HG03439 (cell line): ENCODE measurements around the gene ZFTA.
A peak's percentile ranks its signal among the peaks of the same experiment; 100 is the strongest.
"Not testable (repeated sequence)": the region's sequence is repeated elsewhere in the genome, so short reads cannot be mapped to it uniquely, and the experiment has no call there.

ENCODE experiments used
- ATAC-seq: cut with Tn5 transposase; IDR thresholded peaks from one replicate; pipeline ENCODE4 v1.9.1; 2021; ENCODE audit warnings: mild to moderate bottlenecking, moderate library complexity; ENCODE audit not compliant: unreplicated experiment

ZFTA gene

DNA sequence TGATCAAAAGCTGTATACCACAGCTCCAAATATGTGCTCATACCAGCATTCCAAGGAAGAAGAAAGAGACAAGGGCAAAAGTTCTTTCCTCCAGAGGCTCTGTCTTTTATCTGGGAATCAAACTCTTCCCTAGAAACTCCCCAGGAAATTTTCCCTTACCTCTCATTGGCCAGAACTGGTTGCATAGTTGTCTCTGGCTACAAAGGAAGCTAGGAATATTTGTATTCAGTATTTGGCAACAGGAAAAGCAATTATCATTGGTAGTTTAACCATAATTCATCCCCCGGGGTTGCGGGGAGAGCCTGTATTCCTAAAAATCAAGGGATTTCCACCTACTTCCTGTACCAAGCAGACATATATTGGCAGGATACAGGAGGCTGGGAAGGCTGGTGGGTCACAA lies 10.5 kb upstream of the ZFTA start:
- no peak for ATAC-seq

DNA sequence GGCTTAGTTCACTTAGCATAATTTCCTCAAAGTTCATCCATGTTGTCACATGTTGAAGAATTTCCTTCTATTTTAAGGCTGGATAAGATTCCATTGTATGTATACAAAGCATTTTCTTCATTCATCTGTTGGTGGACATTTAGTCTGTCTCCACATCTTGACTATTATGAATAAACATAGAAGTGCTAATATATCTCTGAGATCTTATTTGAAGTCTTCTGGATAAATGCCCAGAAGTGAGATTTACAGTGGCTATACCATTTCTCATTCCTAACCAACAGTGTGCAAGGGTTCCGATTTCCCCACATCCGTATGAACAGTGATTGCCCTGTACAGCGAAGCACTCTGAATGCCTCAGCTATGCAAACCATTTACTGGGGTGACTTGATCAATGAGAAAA lies 6.6 kb upstream of the ZFTA start:
- no peak for ATAC-seq

DNA sequence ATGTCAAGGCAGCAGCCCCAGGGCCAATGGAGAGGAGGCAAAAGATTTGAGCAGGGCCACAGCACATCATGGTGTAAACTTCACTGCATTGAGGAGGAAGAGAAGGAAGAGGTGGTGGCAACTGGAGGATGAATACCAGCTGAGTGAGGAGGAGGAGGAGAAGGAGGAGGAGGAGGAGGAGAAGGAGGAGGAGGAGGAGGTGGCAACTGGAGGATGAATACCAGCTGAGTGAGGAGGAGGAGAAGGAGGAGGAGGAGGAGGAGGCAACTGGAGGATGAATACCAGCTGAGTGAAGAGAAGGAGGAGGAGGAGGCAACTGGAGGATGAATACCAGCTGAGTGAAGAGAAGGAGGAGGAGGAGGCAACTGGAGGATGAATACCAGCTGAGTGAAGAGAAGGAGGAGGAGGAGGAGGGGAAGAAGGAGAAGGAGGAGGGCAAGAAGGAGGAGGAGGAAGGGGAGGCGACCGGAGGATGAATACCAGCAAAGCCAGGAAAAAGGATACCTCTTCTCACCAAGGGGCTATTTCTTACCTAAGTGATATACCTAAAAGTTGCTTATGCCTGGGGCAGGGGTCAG lies 3.3 kb upstream of the ZFTA start:
- ATAC-seq = not testable (repeated sequence)

DNA sequence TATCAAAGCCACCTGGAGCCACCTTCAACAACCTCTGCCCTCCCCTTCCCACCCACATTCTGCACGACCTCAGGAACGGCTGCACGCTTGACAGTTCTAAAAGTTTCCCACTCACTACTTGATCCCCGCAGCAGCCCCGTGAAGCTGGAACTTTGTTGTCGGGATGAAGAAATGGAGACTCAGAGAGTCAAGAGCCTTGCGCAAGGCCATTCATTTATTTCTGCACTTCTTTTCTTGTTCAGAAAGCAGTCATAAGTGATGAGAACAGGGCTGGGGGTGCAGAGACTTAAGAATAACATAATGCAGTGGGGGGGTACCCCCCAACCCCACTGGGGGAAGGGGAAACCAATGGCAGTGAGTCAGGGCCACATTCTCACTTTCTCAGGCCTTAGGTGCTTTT lies 2.2 kb upstream of the ZFTA start:
- no peak for ATAC-seq

GRCh38 chr11:63769714-63770455 lies 1.3 kb upstream of the ZFTA start:
- no peak for ATAC-seq

- ATAC-seq = peak; percentile 32
These were observed 603 bp upstream of the ZFTA start for GRCh38 chr11:63769042-63769713.

DNA sequence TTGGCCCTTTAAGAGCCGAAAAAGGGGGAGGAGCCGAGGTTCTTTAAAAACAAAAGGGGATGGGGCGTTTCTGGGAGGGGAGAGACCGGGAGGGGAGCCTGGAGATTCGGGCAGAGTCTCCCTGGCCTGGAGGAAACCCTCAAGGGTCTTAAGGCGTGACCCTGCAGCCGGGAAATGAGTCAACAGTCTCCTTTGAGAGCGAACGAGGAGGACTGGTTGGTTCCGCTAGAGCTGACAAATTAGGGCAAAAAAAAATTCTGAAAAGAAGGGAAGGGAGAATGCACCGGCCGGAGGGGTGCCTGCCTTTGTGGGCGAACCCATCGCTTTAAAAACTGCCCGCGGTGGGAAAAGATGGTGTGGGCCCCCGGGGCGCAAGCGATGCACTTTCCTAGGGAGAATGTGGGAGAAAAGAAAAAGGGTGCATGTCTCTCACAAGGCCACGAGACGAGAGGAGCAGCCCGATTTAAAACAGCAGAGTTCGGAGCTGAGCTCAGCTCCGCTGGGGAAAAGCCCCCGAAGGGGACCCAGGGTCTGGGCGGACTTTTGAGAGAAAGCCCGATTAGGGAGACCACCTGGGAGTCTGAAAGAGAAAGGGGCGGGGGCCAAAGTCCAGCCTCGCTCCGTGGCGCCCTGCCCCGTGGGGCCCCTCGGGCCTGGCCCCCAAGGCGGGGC lies 874 bp downstream of the ZFTA start:
- ATAC-seq = no peak

- ATAC-seq = no peak
These were observed 1.4 kb downstream of the ZFTA start for GRCh38 chr11:63767267-63767564.

DNA sequence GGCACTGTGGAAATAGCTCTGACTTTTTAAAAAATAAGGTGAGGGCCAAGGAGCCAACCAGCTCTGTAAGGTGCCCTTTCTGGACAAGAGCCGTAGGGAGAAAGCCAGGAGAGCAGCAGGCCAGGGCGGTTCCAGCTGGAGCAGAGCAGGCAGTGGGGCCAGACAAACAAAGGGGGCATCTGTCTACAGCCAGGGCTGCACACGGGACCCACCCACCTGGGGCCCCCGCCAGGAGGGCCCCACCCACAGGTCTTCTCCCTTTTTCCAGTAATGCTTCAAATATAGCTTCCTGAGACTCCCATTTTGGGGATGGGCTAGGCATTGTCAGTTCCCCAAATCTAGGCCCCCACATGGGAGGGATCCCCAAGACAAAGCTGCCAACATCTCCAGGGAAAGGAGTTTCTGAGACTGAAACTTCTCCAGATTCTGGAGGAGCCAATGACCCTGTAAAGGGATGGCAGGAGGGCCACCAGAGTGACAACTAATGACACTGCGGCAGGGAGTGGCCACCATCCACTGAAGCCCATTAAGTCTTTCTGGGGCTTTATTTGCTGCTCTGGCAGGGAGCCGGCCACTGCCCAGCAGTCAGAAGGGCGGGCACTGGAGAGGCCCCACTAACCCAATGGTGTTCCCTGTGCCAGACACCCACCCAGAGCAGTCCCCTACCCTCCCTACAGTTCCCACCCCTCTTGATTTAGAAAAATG lies 1.9 kb downstream of the ZFTA start:
- no peak for ATAC-seq

- no peak for ATAC-seq
These were observed 2.8 kb downstream of the ZFTA start for GRCh38 chr11:63765688-63766241.

GRCh38 chr11:63764679-63765647 lies 3.6 kb downstream of the ZFTA start:
- no peak for ATAC-seq

DNA sequence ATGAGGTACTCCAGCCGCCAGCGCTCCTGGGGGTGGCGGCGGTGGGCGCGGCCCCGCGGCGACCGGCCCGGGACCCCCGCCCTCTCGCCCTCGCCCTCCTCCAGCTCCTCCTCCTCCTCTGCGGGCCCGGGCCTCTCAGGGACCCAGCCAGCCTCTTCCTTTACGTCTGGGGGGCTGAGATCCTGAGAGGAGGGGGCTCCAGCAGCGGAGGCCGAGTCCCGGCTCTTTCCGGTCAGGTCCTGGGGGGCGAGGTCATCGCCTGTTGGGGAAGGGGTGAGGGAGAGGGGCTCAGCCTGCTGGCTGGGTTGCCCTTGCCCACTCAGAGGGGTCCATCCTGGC lies 4.3 kb downstream of the ZFTA start:
- ATAC-seq = no peak

DNA sequence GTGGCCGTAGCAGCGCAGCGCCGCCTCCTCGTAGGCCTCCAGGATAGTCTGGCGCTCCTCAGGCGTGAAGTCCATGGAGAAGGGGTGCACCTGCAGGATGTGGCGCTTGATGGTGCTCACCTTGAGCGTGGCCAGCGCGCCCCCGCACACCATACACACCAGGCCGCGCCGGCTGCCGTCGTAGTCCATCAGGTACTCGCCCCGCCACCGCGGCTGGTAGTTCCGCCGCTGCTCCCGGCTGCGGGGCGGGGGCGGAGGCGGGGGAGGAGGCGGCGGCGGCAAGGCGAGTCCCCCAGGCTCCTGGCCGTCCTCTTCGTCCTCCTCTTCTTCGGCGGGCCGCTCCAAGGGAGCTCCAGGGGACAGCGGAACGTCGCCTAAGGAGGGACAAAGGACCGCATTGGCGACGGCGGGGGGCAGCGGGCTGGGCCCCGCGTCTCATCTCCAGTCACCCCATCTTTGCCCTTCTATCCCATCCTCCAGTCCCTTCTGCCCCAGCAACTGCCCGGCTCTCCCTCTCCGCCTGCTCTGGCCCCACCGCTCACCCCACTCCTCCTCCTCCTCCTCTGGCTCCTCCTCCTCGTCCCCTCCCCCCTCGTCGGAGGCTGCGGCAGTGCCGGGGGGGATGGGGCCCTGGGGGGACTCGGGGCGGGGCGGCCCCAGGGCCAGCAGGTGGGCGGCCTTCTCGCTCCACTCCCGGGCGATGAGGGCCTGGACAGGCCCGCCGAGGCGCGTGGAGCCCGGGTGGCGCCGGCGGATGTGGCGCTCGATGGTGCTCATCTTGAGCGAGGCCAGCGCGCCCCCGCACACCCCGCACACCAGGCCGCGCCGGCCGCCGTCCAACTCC lies 4.9 kb downstream of the ZFTA start:
- no peak for ATAC-seq

- ATAC-seq = no peak
These were observed 5.7 kb downstream of the ZFTA start for GRCh38 chr11:63762654-63763495.

- no peak for ATAC-seq
These were observed 6.5 kb downstream of the ZFTA start for GRCh38 chr11:63761931-63762653.

GRCh38 chr11:63761188-63761587 lies 7.4 kb downstream of the ZFTA start:
- ATAC-seq = no peak

DNA sequence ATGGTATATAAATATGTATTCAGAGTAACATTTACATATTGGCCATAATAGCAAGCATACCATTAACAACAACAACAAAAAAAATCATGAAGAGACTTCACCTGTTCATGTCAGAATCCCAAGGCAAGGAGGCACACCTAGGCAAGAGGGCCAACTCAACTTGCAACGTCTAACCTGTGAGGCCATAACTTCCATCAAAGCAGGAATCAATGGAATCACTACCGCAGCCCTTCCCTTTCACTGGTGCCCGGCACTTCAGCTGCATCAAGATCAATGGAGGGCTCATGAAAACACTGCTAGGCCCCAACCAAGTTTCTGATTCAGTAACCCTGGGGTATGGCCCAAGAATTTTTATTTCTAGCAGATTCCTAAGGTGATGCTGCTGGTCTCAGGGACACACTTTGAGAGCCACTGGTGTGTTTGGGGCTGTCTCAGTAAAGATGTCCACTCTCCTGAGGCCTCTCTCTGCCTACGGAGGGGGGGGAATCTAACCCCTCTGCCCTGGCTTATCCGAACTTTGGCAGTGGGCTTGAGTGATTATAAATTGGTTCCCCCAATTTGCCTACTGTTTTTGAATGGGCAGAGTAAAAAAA lies 8.0 kb downstream of the ZFTA start:
- ATAC-seq = no peak
